Activated CD4-positive, alpha-beta T cell treated with anti-CD3 and anti-CD28 coated beads for 1 hour (primary cell): ENCODE measurements around the gene ZNF365.

Experiments used
- DNase-seq: peaks from one replicate; pipeline ENCODE4 v3.0.0-alpha.2; 2020

Gene ZNF365

DNA sequence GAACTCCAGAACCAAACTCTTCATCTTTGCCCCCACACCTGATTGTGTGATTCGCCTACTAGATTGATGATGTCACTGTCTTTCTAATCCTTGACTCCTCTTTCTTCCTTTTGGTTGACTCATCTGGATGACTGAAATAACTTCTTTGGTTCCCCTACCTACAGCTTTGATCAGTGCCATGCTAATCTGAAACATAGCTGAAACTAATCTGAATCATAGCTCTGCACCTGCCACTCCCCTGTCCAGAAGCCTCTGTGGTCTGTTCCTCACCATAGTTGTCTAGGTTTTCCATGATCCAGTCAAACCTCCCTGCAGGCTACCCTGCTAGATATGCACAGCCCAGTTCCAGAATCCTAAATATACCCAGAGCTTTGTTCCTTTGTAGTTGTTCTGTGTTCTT lies 51.9 kb downstream of the ZNF365 start:
- no peak for DNase-seq

GRCh38 chr10:62426600-62426999 lies 52.4 kb downstream of the ZNF365 start:
- no peak for DNase-seq

- DNase-seq, result no peak
Measured at GRCh38 chr10:62430881-62431280, 56.7 kb downstream of the ZNF365 start.

GRCh38 chr10:62433181-62433692 lies 59.1 kb downstream of the ZNF365 start:
- DNase-seq, result no peak

DNA sequence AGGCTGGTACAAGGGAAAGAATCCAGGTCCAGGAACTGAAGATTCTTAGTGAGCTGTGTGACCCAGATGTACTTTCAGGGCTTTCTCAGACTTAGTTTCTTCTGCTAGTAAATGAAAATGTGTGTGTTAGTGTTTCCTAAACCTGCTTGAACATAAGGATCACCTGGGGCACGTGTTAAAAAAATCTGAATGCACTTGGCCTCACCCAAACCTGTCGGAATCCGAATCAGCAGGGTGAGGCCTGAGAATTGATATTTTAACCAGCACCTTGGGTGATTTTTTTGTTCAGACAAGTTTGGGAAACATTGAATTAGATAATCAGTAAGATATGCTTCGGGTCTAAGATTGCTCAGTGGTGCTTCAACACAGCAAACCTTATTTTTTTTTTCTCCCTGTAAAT lies 59.7 kb downstream of the ZNF365 start:
- no peak for DNase-seq

- DNase-seq, result no peak
Measured at GRCh38 chr10:62437696-62438095, 63.5 kb downstream of the ZNF365 start.

GRCh38 chr10:62442006-62442405 lies 67.8 kb downstream of the ZNF365 start:
- no peak for DNase-seq

DNA sequence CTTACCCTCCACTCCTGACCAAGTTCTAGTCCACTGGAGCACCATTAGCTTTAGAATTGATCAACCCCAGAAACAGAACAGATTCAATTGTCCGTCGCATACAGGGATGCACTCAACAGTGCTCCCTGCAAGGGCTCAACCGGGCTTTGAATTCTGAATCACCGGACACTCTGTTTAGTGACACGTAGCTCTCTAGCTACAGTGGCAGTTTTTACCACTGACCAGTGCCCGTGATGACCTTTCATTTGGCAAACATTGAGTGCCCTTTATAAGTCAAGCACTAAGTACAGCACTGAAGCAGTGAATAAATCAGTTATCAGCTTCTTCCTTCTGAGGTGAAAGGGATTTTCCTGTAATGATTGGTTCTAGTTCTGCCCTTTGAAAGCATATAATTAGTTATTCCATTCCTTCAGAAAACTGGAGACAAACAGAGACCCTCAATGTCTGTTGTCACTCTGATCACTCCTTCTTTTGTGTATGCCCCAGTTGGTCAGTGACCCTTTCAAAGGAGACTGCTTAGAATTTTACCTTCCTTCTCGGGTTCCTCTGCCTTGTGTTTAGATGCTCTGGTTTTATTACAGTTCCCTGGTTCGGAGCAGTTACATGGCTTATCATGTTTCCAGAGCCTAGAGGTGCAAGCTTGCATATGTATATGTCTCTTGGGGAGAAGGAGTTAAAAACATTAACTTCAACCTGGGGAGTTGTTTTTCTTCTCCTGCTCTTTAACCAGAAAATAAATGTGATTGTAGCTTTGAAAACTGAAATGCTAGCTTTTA lies 68.9 kb downstream of the ZNF365 start:
- no peak for DNase-seq

DNA sequence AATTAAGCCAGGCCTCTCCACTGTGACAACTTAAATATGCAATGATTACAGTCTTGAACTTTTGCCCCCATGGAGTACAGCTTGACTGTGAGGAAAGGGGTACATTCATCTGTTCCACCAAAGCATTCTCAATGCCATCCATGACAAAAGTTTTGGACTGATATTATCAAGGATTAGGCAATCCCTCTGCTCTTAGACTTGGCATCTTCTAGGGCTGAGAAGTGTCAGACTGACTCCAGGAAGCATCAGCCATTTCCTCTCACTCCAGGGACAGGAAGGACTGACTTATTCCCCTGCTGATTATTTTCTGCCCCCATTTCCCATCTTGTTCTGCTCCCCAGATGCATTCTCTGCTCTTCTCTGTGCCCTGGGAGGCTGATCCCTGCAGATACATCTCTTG lies 69.7 kb downstream of the ZNF365 start:
- DNase-seq, result no peak

- no peak for DNase-seq
Measured at GRCh38 chr10:62446627-62447026, 72.5 kb downstream of the ZNF365 start.

GRCh38 chr10:62450912-62451610 lies 76.9 kb downstream of the ZNF365 start:
- DNase-seq, result no peak

DNA sequence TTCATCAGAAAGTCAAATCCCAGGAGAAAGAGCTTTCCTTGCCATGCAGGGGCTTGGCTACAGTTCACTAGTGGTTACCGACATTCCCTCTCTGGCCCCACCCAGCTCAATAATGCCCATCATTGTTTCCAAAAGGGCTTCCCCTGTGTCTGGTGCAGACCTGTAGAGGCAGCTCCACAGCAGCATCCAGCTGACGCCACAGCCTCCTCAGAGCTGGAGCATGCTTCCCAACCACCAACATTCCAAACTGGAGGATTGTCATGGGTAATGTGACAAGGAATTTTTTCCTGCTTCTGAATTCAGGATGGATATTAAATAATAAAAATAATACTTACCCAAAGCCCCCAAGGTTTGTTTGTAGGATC lies 77.4 kb downstream of the ZNF365 start:
- no peak for DNase-seq
